ENCODE data around the gene CDC42BPB.

The CDC42BPB gene

DNA sequence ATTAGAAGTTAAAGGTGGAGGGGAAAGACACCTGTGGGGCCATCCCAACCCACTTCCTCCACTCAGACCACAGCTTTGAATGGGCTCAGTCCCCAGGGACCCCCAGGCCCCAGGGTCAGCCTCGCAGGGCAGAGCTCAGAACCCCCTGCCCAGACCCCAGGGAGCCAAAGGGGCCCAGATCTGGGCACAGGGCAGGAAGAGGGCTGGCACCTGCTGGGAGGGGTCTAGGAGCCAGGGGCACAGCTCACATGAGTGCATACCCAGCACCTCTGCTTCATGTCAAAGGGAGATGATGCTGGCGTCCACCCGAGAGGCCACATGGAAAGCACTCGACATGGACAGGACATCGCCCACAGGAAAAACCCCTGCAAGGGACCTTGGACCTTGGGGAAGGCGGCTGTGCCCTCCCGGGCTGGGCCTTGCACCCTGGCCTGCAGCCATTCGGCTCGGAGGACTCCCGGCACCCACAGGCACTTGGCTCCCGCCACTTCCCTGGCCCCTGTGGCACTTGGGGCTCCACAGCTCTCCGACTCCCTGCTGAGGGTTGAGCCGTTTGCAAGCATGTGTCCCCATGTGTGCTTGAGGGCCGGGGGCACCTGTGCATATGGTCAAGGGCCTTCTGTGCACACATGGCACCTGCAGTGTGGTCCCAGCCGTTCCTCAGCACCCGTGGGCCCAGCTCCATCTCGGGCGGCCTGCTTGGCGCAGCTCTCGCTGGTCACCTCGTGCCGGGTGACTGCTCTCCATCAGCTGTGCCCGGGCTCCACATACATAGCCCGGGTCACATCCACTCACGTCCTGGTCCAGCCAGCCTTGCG, 142.7 kb downstream of the CDC42BPB start:
- DNase-seq (ENCODE audit: low read depth), result no peak

DNA sequence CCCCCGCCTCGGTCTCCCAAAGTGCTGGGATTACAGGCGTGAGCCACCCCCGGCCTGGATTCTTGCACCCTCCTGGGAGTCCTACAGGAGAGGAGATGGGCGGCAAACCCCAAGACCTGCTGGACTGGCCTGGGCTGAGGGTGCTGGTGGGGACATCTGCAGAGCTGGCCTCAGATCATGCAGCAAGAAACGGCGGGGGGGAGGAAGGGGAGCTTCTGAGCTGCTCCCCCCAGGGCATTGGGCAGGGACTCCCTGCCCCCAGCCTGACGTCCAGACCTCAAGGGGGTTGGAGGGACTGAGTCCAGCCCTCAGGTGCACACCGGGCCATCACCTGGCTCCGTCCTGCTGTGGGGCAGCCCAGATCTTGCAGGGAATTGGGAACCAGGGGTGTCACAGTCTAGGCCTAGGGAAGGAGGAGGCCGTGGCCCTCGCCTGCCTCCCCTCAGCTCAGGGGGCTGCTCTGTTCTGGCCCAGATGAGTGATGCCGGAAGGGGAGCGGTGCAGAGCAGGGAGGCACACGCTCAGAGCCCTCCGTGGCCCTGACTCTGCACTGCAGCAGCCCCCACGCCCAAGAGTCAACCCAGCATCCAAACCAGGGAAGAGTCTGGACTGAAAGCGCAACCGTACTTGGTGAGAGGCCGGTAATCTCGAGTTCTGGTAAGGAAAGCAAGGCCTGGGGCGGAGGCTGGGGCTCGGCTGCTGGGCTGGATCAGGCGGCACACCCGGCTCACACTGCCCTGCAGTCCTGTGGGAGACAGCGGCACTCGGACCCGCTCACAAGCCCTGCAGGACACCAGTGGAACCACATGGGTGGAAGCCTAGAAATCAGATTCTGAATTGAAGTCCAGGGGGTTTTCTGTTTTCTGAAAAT, 143.8 kb downstream of the CDC42BPB start:
- no peak for DNase-seq (ENCODE audit: low read depth)

DNA sequence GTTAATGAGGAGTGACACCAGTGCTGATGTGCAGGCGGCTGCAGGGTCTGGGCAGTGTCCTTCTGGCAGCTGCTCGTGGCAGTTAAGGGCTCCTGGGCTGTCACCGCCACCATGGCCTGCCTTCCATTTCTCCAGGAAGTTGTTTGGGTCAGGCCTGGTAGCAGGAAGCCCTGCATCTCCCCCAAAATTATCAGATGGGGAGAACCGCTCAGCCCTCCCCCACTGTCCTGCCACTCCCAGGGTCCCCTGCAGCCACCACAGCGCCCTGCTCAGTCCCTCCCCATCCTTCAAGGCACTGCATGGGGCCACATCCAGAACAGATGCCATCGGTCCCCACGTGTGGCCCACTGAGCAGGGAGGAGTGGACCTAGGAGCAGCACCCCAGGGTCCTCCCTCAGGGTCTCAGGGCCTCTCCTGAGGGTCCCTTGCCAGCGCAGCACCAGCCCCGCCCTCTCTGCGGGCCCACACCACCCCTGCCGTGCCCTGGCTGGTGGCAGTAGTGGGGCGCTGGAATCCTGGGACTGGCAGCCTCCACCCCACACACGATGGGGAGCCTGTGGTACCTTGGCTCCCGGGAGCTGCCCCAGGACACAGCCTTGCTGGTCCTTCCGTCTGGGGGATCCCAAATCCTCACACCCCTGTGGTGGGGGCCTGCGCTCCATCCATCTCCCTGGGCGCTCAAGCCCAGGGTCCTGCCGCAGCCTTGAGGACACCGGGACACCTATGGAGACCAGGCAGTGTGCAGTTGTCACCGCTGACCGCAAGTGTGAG, 145.2 kb downstream of the CDC42BPB start:
- no peak for DNase-seq (ENCODE audit: low read depth)

DNA sequence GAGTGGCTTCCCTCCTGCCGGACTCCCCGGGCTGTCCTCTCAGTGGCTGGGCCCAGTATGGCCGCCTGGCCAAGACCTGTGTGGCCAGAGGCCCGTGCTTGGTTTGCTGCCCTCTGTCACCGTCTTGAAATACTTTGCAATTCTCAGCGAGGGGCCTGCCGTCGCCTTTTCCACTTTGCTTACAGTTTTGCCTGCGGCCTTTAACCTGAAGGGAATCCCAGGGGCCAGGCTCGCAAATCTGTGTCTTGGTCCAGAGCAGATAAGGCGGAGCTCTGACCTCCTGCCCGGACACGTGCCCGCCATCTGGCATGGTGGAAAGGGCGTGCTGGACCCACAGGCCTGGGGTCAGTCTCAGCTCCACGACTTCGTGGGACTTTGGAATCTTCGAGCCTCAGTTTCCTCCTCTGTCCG, 145.8 kb downstream of the CDC42BPB start:
- no peak for DNase-seq (ENCODE audit: low read depth)

DNA sequence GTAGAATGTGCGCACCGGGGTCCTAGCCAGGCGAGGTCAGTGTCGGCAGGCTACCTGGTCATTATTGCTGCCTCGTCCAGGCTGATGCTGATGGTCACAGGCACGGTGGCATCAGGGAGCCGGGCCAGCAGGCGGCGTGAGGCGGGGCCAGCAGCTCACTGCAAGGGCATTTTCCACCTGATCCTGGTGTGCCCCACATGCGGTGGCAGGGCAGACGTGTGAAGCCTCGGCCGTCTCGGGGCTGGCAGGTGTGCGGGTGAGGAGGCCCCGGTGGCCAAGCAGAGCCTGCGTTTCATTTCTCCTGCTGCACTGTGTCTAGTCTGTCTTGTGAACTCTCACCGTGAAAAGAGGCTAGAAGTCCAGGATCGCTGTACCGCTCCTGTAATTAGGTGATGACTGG, 146.9 kb downstream of the CDC42BPB start:
- DNase-seq (ENCODE audit: low read depth), result no peak

DNA sequence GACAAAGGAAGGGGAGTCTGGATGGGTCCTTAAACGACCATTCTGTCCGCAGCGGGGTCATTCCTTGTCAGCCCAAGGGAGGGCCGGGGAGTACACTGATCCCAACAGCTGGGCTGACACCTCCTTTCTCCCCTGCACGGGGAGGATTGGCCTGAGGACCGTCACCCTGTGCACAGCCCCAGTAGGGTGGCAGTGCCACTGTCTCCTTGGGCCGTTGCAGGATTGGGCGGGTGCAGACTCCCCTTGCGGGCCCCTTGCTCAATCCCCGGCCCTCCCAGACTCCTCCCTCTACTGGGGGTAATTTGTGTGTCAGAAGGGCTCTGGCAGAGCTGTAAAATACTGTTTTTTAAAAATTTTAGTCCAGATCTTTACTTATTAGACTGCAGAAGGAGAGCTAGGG, 147.4 kb downstream of the CDC42BPB start:
- DNase-seq (ENCODE audit: low read depth), result no peak

DNA sequence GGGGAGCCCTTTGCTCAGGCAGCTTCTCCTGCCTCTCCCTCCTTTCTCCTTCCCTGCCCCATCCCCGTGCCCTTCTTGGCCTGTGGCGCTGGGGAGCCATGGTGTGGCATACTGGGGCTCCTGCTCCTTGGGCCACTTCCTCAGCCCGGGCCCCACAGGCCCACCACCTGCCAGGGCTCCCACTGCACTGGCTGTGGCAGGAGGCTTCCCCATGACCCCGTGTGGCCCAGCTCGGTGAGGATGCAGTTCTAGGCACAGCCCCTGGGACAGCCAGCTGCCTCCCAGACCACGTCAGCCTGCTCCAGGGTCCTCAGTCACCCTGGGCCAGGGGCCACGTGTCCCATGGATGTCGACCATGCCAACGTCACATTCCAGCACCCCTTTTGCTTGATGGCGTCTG, 147.9 kb downstream of the CDC42BPB start:
- no peak for DNase-seq (ENCODE audit: low read depth)

DNA sequence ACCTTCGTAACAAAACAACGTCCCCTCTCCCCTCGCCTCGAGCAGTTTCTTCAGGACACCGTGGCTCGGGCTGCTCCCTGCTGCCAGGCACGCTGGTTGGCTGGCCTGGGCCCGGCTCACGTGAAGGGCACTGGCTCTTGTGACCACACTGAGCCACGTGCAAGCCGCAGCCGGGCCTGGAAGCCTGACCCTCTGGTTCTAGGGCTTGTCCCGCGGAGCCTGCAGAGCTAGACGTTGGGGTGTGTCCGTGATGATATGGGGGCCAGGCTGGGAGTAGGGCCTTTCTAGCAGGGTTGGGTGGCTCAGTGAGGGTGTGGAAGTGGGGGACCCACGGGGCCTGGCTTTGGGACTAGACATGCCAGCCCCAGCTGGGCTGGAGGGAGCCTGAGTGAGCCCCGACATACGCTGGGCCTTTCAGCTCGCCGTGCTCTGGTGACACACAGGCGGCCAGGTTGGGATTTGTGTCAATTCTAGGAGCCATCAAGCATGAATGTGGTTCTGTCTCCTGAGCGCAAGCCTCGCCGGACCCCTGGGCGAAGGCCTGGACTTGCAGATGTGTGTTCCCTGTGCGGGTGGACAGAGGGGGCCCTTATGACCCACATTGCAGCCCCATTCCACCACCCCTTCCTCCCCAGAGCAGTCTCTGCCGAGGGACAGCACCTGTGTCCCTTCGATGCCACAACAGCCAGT, 148.4 kb downstream of the CDC42BPB start:
- DNase-seq (ENCODE audit: low read depth), result no peak

DNA sequence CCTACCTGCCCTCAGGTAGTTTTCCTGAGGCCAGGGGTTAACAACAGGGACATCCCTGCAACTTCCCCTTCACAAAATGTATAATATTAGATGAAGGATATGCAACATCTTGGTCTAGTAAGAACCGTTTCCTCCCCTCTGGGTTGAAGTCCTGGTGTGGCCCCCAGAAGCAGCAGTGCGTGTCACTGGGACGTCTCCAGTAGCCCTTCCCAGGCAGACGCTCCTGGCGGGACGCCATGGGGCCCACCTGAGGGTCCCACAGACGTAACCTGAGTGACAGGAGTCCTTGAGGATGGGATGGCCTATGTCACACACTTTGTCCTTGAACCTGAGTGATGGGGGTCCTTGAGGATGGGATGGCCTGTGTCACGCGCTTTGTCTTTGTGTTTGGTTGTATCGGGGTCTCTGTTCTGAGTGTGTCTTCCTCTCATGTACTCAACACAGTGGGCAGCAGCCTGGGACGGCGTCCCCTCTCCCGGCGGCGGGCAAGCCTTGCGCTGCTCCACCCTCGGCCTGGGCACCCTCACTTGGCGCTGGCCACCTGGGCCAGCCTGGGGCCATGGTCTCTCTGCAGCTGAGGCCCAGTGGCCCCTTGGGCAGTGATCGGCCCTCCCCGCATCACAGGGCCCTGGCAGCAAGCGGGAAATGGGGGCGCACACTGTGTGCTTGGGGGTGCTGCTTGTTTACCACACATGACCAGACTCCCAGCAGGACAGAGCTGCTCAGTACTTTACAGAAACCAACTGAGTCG, 149.2 kb downstream of the CDC42BPB start:
- DNase-seq (ENCODE audit: low read depth), result no peak

DNA sequence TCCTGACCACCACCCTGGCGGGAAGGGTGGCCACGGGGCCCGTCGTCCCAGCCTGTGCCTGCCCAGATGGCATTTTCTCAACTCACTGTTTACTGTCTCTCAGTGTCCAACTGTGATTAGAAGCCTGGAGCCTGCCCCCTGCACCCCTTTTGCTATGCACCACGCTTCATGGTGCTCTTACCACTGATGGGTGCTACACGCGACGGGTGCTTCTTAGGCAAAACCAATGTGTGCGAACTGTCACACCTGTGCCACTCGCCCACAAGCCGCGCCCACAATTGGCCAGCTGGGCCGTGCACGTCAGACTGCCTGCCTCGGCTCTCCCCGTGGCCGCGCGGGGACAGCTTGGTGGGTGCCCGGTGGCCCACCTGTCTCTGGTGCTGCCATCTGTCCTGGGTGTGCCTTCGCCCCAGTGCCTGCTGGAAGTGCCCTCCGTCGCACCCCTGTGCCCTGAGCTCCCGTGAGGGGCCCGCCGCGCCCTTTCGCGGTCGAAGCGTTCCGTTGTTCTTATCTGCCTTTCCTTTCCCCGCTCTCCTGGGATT, 150.0 kb downstream of the CDC42BPB start:
- DNase-seq (ENCODE audit: low read depth), result no peak

DNA sequence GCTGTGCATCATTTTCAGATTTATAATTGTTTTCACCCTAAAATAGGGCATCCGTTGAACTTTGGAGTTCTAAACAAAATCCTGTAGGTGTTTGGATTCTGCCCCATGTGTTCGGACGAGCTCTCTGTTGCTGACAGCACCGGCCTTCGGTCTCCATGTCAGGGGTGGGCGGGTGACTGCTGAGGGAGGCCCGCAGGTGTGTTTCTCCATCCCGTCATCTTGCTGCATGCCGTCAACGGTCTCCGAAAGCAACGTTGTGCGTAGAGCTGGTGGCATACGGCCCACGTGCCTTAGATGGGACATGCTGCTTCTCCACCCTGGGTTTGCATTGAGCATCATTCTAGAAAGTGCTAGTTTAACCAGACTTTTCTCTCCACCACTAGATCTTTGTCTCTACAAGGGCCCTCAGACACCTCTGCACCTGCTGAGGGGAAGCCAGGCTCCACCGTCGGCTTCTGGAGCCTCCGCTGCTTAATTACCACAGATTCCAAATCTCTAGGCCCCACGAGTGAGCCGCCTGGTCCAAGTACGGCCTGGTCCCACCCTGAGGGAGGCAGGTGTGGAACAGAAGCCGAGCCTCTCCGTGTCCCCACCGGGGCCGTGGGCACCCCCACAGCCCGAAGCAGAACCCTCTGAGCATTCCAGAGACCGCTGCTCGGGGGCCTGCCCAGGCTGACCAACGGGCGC, 150.6 kb downstream of the CDC42BPB start:
- no peak for DNase-seq (ENCODE audit: low read depth)

DNA sequence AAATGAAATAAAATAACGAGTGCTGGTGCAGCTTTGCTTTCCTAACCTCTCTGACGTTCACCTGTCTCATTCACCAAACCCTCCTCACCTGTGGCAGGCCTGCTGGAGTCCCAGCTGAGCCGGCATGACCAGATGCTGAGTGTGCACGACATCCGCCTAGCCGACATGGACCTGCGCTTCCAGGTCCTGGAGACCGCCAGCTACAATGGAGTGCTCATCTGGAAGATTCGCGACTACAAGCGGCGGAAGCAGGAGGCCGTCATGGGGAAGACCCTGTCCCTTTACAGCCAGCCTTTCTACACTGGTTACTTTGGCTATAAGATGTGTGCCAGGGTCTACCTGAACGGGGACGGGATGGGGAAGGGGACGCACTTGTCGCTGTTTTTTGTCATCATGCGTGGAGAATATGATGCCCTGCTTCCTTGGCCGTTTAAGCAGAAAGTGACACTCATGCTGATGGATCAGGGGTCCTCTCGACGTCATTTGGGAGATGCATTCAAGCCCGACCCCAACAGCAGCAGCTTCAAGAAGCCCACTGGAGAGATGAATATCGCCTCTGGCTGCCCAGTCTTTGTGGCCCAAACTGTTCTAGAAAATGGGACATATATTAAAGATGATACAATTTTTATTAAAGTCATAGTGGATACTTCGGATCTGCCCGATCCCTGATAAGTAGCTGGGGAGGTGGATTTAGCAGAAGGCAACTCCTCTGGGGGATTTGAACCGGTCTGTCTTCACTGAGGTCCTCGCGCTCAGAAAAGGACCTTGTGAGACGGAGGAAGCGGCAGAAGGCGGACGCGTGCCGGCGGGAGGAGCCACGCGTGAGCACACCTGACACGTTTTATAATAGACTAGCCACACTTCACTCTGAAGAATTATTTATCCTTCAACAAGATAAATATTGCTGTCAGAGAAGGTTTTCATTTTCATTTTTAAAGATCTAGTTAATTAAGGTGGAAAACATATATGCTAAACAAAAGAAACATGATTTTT, 151.9 kb downstream of the CDC42BPB start:
- DNase-seq (ENCODE audit: low read depth), result no peak

DNA sequence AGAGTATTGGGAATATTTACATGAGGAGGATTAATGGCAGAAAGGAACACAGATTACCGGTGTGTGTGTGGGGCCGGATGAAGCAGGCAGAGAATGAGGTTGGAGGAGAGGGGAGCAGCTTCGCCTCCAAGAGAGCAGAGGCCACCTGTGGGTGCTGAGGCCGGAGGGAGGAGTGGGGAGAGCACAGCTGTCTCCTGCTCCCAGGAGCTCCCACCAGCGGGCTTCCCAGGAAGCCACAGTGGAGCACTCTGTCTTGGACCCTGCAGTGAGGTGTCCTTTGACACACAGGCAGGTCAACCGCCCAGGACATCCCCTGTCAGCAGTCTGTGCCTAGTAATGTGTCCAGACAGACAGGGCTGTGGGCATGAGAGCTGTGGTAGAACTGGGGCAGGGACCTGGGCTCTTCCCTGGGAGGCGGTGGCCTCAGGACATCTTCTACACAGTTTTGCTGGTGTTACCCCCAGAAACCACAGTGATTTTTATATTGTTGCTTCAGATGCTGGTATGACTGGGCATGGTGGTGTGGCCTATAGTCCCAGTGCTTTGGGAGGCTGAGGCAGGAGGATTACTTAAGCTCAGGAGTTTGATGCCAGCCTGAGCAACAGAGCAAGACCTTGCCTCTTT, 153.3 kb downstream of the CDC42BPB start:
- DNase-seq (ENCODE audit: low read depth), result no peak

DNA sequence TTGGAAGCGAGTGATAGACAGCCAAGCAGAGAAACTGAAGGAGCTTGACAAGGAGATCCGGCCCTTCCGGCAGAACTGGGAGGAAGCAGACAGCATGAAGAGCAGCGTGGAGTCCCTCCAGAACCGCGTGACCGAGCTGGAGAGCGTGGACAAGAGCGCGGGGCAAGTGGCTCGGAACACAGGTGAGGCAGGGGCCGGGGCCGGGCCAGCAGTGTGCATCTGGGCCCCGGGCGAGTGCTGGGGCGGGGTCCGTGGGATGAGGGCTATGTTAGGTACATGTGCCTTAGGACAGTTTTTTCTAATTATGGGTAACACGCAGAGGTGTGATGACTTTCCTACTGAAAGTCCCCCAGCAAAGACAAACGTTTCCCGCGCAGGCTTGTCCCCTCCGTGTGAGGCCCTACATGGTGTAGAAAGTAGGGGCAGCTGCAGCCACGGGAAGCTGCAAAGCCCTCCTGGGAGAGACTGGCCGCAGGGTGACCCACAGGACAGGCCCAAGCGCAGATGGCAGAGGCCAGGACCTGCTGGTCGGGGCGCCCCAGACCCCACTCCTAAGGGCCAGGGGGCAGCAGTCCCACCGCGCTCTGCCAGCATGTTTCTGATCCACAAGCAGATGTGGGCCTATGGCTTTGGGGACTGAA, 154.0 kb downstream of the CDC42BPB start:
- DNase-seq (ENCODE audit: low read depth), result no peak

DNA sequence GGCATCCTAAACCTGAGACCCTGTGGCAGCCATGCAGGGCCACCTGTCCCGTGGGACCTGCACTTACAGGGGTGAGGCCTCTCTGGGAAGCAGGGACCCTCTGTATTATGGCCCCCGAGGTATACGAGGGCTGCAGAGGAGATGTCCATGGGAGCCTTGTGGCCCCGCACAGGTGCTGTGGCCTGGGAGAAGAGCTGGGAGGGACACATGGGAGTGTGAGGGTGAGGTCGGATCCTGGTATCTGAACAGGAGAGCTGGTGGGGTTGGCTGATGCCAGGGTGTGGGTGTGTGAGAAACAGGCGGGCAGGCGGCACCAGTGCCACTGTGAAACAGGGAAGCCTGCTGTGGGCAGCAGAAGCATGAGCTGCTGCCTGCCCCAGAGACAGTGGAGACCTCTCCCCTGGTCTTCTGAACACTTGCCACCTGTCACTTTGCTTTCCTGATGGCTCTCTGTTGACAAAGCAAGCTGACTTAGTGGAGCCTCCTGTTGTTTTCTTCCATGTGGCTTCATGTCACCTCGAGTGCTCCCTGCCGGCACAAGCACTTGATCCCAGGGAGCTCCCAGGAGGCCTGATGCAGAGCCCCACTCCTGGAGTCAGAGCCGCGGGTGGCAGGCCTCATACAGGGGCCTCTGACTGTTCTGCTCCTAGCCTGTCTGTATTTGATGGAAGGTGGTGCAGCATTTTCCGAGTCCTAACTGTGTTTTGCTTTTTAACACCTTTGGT, 154.7 kb downstream of the CDC42BPB start:
- DNase-seq (ENCODE audit: low read depth), result no peak

DNA sequence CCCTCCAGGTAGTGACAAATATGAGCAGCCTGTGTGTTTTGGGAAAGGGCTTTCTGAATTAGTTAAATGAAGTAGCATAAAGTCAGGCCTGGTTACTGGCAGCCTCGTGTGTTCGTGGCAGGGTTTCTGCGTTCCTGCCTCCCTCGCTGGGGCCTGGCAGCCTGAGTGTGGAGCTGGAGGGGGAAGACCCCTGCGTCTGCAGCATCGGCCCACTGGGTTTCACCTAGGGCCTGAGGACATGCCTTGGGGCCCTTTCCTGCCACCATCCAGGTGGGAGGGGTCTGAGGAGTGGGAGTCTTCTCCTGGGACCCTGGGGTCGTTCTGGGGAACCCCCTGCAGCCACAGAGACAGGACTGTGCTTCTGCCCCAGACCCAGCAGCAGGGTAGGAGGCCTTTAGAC, 155.3 kb downstream of the CDC42BPB start:
- no peak for DNase-seq (ENCODE audit: low read depth)

DNA sequence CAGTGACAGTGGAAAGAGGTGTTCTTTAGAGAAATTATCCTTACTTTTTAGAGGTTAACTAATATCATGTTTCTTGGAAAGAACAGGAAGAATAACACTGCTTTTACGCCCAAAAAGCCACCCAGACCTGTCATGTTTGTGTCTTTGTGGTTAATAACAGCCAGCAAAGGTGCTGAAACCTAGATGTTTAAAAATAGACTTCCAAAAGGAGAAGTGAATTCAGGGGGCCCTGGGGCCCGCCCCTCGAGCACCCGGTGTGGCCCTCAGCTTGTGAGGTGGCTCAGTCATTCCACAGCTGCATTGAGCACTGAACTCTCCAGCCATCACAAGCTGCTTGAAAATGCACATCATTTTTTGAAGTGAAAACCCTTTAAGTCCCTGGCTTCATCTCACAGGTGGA, 155.7 kb downstream of the CDC42BPB start:
- no peak for DNase-seq (ENCODE audit: low read depth)

All from non-pigmented ciliary epithelial cell (primary cell).